Jurkat, Clone E6-1 (cell line): Measurements from ENCODE around the gene RPL29.
A peak's percentile ranks its signal among the peaks of the same experiment; 100 is the strongest.

Experiments
- DNase-seq: peaks from one replicate; pipeline ENCODE4 v3.0.0-alpha.2; 2011; ENCODE audit warnings: low read depth, low spot score
- H3K4me3 ChIP-seq: 2 replicates; pipeline ENCODE4 v1.5.1; 2011; ENCODE audit warnings: mild to moderate bottlenecking, low read length, control low read depth, moderate library complexity

Gene RPL29

DNA sequence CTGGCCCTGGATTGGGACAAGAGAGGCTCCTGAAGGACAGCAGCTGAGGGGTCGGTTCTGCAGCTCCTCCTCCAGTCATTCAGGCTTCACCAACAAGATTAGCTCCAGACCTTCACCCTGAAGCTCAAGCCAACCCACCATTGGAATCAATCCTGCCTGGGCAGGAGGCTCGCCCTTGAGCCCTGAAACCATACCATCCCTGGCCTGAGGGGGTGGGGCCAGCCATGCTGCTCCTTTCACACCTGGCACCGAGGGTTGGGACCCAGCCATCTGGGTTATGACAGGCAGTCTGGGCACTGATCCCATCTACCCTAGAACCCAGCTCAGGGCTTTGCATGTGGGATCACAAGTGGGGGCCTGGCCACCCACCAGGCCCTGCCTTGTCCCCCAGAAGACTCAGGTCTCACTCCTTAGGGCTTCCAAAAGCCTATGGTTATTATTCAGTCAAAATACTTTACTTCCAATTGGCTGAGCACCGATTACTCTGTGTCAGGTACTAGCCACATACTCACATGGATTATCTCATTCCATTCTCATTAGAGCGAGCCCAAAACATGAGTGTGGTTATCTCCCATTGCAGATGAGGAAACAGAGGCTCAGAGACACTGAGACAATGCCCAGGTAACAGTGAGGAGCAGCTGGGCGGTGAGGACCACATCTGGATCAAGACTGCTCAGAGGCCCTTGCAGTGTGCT, 24.9 kb downstream of the RPL29 start:
- no peak overlapping the region for H3K4me3 ChIP-seq
- no peak for DNase-seq

DNA sequence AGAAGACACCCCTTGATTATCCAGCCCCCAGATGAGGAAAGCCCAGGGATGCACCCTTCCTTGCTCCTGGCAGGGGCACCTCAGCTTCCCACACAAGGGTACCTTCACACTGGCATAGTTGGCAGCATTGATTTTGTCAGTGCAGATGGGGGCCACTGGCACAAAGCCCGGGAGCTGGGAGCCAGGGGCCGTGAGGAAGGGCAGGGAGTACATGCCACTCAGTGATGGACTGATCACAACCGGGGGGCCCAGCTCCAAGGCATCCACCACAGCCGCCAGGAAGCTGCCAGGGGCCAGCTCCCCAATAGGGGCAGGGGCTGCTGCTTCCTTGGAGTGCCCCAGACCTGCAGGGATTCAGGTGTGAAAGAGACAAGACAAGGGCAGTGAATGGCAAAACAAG, 25.9 kb downstream of the RPL29 start:
- DNase-seq = no peak
- H3K4me3 ChIP-seq = no peak overlapping the region

DNA sequence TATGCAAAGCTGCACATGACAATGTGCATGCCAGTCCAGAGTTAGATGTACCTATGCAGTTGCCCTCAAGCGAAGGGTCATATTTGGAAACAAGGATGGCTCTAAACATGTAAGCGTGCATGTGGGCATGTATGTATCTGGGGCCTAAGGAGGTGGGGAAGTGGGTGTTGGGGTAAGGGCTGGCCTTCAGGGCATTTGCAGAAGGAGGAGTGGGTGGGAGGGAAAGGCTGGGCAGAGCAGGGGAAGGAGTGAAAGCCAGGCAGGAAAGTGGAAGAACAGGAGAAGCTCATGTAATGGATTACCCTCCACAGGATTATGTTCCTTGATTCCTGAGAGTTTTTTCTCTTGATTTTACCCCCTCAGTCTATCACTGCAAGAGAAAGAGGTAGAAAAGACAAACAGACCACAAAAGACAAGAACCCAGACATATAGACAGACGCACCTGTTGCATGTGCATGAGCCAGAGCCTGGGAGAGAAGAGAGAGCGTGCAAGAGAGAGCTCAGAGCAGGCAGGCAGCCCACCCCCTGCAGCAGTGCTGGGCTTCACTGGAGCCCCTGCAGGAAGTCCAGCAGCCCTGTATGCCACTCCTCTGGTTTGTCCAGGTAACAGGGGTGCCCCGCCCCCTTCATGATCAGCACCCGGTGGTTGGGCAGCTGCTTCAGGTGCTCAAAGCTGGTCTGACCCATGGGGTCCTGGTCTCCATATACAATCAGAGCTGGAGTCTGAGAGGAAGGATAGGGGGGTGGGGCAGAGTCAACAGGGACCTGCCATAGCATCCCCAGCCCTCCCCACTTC, 26.6 kb downstream of the RPL29 start:
- no peak overlapping the region for H3K4me3 ChIP-seq
- DNase-seq = no peak

DNA sequence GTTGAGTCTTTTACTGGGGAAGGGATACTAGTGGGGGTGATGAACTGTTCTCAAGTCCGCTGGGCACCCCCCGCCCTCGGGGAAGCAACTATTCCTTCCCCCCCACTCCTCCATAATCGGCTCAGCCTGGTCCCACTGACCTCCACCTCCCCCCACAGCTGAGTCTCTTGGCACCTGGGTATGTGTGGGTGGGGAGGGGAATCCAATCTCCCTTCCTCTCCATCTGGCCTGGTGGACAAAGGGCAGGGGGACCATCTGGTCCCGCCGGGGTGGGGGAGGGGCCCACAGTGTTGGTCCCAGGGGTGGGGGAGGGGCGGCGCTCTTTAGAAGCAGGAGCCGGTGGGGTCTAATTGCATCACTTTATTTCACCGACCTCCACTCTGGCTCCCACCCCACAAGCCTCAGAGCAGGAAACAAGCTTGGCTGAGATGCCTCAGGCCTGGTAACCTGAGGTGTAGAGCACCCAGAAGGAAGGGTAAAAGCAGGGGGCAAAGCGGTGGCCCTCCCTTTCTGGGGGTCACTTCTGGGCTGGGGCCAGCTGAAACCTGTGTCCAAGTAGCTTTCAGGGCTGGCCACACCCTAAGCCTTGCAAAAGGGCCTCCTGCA, 27.4 kb downstream of the RPL29 start:
- DNase-seq = no peak

DNA sequence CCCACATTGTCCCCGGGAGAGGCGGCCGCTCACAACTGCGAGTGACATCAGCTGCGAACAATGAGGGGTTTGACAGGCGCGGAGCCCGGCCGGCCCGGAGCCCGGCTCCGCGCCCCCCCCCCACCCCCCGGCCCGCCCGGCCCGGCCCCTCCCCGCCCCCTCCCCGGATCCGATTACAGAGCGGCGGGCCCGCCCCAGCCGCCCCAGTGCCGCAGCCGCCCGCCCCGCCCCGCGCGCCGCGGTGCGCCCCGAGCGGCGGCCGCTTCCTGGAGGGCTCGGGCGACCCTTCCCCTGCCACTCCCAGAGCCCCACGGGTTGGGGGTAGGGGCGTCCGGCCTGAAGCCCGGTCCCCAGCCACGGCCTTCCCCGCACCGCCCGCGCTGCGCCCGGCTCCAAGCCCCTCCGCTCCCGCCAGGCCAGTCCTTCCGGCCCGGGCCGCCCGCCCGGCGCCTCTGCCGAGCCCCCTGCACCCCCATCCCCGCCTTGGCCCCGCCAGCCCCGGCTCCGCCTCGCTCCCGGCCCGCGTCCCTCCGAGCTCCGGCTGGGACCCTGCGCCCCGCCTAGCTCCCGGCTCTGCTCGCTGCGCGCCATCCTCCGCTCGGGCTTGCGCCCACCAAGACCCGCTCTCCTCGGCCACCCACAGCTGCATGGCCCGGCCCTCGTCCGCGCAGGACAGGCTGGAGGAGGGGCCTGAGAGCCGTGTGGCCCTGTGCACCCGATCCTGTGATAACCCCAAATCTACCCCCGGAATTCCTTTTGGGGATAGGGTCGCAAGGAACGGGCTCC, 28.1 kb downstream of the RPL29 start, which contains the start of gene PCBP4:
PCBP4 (minus strand) TSS at position 71 of the 786 bp plus-strand sequence. CDS start 6,214 bp downstream, outside the sequence.
- no peak for DNase-seq
- peak within 1 kb of the TSS; percentile 57 for H3K4me3 ChIP-seq

More for the DNA sequence above, 27.4 kb downstream of the RPL29 start:
- peak overlapping the region; percentile 57 for H3K4me3 ChIP-seq

DNA sequence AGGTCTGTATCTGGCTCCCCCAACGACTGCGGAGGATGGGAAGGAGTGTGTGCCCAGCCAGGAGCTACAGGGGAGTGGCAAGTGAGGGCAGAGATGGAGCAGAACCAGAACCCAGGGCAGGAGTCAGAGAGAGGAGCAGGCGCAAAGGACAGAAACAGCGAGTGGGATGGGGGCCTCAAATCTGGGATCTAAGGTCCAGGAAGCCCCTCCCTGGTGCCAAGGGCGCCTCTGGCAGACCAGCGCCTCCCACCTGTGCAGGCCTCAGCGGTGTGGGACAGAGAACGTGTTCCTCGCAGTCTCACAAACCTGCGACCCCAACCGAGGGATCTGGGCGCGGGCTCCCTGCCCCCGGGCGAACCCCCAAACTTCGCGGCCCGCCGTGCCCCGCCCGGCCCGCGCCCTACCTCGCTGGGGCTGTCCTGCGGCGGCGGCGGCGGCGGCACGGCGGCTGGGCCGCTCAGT, 28.7 kb downstream of the RPL29 start:
- peak overlapping the region; percentile 57 for H3K4me3 ChIP-seq
- no peak for DNase-seq

DNA sequence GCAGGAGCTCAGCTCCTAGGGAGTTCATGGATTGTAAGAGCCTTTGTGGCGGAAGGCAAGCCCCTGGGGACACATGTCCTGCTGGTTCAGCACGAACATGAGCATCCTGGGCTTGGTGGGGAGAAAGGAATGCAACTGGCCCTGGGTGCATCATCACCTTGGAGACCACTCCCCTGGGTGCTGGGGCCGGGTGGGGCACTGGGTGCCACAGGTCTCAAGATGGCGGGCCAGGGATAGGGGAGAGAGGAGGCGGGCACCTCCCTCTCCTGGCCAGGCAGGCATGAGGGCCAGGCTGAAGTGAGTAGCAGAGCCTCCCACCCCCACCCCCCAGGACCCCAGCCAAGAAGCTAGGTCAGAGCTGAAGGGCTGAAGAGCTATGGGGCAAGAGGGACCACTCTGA, 29.2 kb downstream of the RPL29 start:
- DNase-seq = no peak
- peak overlapping the region; percentile 57 for H3K4me3 ChIP-seq

DNA sequence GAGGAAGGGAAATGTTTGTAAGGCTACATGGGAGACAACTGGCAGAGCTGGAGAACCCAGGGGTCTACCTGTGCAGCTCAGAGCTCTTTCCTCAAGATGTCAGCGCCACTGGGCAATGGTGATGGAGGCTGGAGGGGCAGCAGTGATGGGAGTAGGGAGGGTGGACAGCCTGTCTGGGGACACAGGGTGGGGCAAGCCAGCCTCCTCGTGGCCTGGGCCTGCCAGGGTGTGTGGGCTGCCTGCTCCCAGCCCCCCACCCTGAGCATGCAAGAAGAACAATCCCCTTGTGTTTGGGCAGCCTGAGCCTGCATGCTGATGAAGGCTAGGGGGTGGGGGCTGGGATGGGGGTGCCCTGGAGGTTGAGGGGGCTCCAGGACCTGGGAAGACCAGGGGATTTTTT, 29.7 kb downstream of the RPL29 start:
- H3K4me3 ChIP-seq = no peak overlapping the region

DNA sequence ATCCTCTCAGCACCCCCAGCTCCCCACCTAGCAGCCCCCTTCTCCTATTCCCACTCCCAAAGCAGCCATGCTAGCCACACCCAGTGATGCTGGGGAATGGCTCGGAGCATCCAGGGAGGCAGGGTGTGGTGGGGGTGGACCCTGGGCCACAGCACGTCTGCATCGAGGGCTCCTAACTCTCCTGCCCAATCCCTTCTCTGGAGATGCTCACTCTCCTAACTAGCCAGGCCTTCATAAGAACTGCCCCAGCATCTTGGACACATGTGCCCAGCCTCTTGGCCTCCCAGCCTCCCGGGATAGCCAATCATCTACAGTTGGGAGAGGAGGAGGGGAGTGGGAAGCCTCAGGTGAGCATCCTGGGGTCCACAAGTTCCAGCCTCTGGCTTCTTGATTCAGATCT, 31.2 kb downstream of the RPL29 start:
- H3K4me3 ChIP-seq = no peak overlapping the region
- no peak for DNase-seq

More for the DNA sequence above, 29.7 kb downstream of the RPL29 start:
- DNase-seq = no peak

DNA sequence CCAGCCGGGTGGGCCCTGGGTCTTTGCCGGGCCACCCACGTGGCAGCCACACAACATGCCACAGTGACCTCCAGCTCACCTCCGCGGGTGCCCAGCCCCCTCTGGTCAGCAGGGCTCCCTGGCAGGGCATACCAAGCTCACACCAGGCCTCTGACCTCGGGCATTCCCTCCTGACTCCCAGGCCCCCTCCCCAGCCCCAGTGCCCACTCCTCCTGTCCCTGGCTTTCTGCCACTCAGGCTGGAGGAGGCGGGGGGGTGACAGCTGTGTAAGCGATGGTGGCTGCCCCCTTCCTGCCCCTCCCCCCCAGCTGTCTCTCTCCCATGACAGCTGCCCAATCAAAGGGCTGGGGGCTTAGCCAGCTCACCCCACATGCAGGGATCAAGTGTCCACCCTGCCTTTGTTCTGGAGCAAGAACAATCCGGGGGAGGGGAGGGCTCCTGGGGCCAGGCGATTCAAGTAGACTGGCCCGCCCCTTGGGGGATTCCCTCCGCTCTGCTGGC, 31.7 kb downstream of the RPL29 start:
- no peak for DNase-seq
- H3K4me3 ChIP-seq = no peak overlapping the region

DNA sequence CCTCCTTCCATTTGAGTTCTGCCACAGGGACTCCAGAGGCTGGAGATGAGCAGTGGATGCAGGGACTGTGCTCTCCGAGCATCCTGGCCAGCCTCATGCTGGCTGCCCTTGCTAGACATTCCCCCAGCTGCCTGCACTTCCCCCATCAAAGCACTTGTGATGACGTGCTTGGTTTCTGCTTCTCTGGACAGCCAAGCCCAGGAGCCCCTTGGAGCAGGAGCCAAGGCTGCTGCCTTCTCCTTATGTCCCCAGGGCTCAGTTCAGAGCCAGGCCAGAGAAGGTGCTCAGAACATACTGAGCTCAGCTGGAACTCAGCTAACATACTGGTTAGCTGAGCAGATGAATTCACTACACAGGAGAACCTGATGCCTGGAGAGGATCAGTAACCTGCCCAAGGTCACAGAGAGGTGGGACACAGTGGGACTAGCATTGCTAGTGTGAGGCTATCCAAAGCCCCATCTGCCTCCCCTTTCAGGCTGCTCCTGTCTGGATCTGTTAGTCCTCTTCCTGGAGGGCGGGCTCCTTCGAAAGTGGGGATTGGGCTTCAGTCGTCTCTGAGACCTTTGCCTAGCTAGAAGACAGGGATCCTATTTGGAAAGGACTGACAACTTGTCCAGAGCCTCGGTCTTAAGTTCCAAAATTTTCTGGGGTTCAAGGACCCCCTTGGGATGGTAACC, 32.7 kb downstream of the RPL29 start:
- no peak for DNase-seq
- no peak overlapping the region for H3K4me3 ChIP-seq

DNA sequence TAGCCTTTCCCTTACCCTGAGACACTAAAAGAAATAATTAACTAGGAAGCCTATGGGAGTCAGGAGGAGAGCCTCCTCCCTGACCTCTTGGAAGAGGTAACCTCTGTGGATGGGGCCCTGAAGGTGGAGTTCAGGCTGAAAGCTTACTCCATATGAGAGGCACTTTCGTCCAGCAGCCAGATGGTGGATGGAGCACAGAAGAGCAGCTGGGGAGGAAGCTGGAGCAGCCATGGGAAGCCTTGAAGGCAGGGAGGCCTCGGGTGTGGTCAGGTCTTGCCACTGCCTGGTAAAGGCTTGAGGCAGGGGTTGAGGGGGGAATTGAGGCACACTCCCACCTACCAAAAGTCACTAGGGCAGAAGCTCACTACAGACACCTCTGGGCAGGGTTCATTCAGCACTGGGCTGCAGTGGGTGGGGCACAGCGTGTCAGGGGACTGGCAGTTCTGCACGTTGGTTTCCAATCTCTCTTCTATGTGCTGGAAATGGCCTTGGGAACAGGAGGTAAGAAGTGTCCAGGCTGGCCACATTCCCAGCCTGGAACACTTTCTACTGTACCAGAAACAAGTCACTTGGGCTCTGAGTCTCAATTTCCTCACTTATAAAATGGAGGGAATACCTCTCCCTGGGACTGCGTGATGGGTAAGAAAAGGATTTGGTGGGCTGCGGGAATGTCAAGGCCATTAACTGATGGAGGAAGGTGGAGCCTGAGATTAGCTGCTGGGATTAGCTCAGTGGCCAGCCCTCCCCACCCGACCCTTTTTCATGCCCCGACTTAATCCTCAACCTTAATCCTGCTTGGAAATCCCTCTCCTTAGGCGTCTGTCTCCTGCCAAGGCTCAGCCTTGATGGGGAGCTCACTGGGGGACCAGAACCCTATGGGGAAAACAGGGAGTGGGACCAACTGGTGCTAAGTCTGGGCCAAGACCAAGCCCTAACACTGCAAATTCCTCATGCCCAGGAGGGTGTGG, 33.8 kb downstream of the RPL29 start:
- no peak overlapping the region for H3K4me3 ChIP-seq
- no peak for DNase-seq

DNA sequence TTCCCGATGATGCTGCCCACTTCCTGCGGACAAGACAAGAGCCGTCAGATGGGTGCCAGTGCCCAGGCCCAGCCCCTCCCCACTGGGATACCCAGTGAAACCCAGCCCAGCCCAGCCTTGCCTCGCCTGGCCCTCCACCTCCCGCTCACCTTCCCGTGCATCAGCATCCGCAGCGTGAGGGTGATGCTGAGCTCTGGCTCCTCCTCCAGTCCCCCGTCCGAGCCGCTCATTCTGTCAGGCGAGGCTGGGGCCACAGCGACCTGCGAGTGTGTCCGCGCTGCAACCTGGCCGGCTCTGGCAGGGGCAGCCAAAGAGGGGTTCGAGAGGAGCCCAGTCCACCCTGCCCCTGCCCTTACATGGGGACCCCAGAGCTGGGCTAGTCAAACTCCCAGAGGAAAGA, 34.7 kb downstream of the RPL29 start:
- no peak overlapping the region for H3K4me3 ChIP-seq
- DNase-seq = no peak

DNA sequence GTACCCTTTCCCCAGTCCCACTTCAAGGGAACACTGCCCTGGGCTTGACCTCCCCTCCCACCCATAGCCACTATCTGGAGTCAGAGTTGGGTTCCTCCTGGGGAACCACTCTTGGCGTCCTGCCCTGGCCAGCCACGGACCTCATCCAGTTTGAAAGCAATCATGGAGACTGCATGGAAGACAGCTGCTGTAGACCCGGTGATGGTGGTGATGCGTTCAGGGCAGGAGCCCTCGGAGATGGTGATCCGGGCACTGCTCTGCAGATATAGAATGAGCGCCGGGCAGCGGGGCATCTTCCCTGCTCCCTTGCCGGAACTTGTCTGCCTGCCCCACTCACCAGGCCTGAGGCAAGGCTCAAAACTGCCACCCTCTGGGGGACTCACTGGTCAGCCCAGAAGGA, 35.3 kb downstream of the RPL29 start:
- no peak for DNase-seq

DNA sequence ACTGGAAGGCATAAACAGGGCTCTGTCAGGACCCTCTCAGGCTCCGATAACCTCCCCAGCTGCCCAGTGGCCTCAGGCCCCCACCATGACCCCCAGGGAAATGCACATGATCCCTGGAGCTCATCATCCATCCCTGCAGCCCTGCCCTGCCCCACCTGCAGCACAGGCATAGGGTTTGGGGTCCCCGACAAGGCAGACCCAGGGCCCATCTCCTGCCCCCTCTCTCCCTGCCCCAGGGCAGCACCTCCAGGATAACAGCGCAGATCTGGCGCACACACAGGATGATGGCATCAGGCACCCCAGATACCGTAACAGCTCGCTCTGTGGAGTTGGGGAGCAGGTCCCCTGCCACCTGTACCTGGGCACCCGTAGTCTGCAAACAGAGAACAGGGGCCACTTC, 36.0 kb downstream of the RPL29 start:
- no peak overlapping the region for H3K4me3 ChIP-seq
- DNase-seq = no peak

More for the DNA sequence above, 35.3 kb downstream of the RPL29 start:
- H3K4me3 ChIP-seq = no peak overlapping the region

DNA sequence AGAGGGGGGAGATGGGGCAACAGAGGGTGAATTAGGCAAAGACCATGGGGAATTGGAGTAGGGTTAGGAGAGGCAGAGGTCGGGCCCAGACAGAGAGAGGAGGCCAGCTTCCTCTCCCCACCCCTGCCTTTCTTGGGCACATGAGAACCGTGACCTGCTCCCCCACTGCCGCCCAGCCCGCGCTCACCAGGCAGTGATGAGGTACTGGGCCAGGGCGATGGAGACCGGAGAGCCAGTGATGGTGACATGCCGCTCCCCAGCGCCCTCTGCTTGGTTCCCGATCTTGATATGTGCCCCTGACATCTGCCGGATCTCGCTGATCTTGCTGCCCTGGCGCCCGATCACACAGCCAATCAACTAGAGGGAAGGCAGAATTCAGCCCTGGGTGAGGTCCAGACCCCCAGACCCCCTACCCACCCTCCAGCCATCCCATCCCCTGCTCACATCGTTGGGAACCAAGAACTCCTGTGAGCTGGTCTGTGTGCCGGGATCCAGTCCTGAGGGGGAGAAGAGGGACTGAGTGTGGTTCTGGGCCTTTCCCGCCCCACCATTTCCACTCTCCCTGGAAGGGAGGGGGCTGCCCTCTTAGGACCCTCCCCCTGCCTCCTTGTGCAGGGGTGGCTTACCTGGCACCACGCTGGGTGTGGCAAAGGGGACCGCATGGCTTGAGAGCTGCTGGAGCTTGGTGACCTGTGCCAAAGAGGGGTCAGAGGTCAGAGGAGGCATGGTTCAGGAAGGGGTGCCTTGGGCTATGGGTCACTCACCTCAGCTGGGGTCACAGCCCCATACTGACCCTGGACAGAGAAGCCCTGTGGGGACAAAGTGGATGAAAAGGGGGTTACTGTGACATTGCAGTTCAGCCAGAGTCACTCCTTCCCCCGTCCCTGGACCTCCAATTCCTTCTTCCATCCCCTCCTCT, 36.8 kb downstream of the RPL29 start:
- no peak for DNase-seq
- no peak overlapping the region for H3K4me3 ChIP-seq
